Body of pancreas (tissue), 4 donors: ENCODE results near the gene HOXC12. TPM values are rescaled to one million over a fixed set of nuclear protein-coding genes. Genes with fewer than 3 reads are reported as not detected.

Experiments used
- ATAC-seq: fragments of 150-250 bp; one replicate; pipeline ENCODE4 v1.9.1; 2016
- DNase-seq, 4 donors: peaks; one replicate each; pipeline ENCODE4 v3.0.0-alpha.2; 2019
- H3K27ac ChIP-seq, 4 donors: fragments of 200-600 bp; sonication (generic); 1 replicate in 3 of 4; 2 replicates in 1 of 4; pipeline versions ENCODE4 v1.5.1 to v1.6.1; 2016 to 2019; ENCODE audit warnings: mild to moderate bottlenecking in 1 of 4, mixed read lengths in 1 of 4, moderate library complexity in 1 of 4
- H3K27me3 ChIP-seq, 2 donors: fragments of 200-600 bp; sonication (generic); one replicate each; pipeline ENCODE4 v1.6.0; 2016; ENCODE audit warnings: mild to moderate bottlenecking in 1 of 2
- H3K36me3 ChIP-seq, 2 donors: fragments of 200-600 bp; sonication (generic); replicated peaks in 1 of 2; 2 replicates each; pipeline ENCODE4 v1.5.1; 2016; ENCODE audit warnings: low read depth in 2 of 2; ENCODE audit not compliant: insufficient read depth in 1 of 2
- H3K4me1 ChIP-seq: fragments of 200-600 bp; sonication (generic); one replicate; pipeline ENCODE4 v1.6.0; 2016
- H3K4me3 ChIP-seq, 2 donors: fragments of 200-600 bp; sonication (generic); 1 replicate in 1 of 2; 2 replicates in 1 of 2; pipeline ENCODE4 v1.5.1; 2016 to 2019
- H3K9me3 ChIP-seq, 3 donors: fragments of 200-600 bp; sonication (generic); 1 replicate in 2 of 3; 2 replicates in 1 of 3; pipeline ENCODE4 v1.5.1; 2016
- POLR2A ChIP-seq, 3 donors: fragments of 450-650 bp; IDR thresholded peaks; one replicate each; pipeline ENCODE4 v1.6.1; 2016; ENCODE audit warnings: antibody characterized with exemption in 3 of 3, mild to moderate bottlenecking in 2 of 3
- WGBS, 2 donors: methylation state at CpG; one replicate each; pipeline ENCODE4 v1.1.5; 2017; 5-methylcytosine and 5-hydroxymethylcytosine counted together
- intact Hi-C: fragments of 100-400 bp; cut with DNase I; formaldehyde crosslinking; loops from one replicate; pipeline ENCODE4 v1.15.1; 2023
- total RNA-seq, 2 donors: library from RNA; depleted of rRNA; stranded (reverse); fragments of >200 nt; gene quantifications; one replicate each; pipeline ENCODE4 v1.1.0, GENCODE V29; 2016
- TF ChIP-seq, protein P1 (sequence below), 7 experiments: fragments of 450-650 bp in 4 of 7; fragments of 200-600 bp in 3 of 7; sonication (generic) in 3 of 7; IDR thresholded peaks; one replicate each; pipeline ENCODE4 v1.5.1; 2016 to 2019; ENCODE audit warnings: antibody characterized with exemption in 7 of 7

Gene HOXC12
- total RNA-seq, 2 donors from 2014 or later = not detected

DNA sequence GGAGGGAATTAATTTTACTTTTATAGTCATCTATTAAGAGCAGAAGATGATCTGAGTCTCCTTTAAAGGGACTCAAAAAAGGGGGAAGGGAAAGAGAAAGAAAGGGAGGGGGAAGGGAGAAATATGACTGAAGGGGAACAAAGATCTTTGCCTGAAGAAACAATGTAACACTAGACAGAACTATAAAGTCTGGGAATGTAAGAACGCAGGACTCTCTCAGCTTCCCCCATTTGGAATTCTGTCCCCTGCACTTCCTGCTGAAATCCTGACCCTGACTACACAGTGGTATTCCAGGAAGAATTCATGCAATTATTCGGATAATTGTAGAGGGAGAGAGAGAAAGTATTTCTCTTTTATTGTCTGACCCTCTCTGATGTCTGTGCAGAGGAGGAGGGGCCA is 9.6 kb downstream of the HOXC12 start:
- peaks cover 0 to 85% of the 10 kb centered on the region in 2 donors for H3K27me3 ChIP-seq
- DNase-seq (no peak), ATAC-seq (no peak)
- intact Hi-C loops = no loop called here
- no peaks in the 10 kb centered on the region for H3K9me3 ChIP-seq
- H3K4me1 ChIP-seq = peaks cover 21% of the 10 kb centered on the region
- H3K27ac ChIP-seq = no peak overlapping the region
- WGBS, 2 donors = 15 to 26% methylated on average over 2 of the region's 2 CpGs
- TF ChIP-seq, protein P1, sequence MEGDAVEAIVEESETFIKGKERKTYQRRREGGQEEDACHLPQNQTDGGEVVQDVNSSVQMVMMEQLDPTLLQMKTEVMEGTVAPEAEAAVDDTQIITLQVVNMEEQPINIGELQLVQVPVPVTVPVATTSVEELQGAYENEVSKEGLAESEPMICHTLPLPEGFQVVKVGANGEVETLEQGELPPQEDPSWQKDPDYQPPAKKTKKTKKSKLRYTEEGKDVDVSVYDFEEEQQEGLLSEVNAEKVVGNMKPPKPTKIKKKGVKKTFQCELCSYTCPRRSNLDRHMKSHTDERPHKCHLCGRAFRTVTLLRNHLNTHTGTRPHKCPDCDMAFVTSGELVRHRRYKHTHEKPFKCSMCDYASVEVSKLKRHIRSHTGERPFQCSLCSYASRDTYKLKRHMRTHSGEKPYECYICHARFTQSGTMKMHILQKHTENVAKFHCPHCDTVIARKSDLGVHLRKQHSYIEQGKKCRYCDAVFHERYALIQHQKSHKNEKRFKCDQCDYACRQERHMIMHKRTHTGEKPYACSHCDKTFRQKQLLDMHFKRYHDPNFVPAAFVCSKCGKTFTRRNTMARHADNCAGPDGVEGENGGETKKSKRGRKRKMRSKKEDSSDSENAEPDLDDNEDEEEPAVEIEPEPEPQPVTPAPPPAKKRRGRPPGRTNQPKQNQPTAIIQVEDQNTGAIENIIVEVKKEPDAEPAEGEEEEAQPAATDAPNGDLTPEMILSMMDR (IDR thresholded peaks at IDR 0.05) = no peak
- no peak for TF ChIP-seq POLR2A (IDR thresholded peaks at IDR 0.05)
- no peak overlapping the region for H3K4me3 ChIP-seq
- no peaks in the 10 kb centered on the region for H3K36me3 ChIP-seq

DNA sequence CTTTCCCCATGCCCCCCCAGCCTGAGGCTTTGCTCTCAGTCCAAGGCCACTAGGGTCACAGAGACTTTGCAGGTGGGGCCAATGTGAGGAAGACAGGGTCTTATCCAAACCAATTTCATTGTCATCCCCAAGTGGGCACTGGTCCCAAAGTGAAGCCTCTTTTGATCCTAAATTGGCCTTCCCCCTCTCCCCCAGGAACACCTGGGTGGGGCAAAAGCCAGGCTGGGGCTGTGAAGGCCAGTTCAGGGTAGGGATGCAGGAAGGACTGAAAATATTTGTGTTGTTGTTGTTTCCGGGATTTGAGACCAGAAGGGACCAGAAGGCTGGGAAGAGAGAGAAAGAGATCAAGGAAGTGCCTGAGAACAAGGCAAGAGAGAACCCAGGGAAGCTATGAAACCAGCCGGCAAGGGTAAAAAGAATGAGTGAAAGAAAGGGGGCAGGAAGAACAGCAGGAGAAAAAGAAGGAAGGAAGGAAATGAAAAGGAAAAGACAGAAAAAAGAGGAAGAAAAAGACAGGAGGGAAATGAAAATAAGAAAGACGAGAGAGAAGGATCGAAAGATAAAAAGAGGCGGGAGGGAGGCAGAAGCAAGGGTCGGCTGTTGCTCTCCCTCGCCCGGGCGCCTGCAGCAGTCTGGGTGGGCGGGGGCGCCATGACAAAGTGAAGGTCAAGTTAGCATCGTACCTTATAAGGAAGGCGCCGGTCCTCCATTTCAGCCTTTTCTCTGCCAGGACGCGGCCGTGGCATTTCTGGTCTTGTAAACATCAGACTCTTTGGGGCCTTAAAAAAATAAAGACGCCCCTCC is 10.8 kb downstream of the HOXC12 start:
- H3K27ac ChIP-seq = no peak overlapping the region
- ATAC-seq (no peak), DNase-seq (no peak)
- H3K36me3 ChIP-seq = no peaks in the 10 kb centered on the region
- H3K27me3 ChIP-seq = peaks cover 0 to 86% of the 10 kb centered on the region in 2 donors
- intact Hi-C loops = no loop called here
- WGBS, 2 donors = 2 to 7% methylated on average over 18 of the region's 18 CpGs
- H3K9me3 ChIP-seq = no peaks in the 10 kb centered on the region
- TF ChIP-seq, protein P1 (IDR thresholded peaks at IDR 0.05) = no peak
- no peak for TF ChIP-seq POLR2A (IDR thresholded peaks at IDR 0.05)
- peaks cover 20% of the 10 kb centered on the region for H3K4me1 ChIP-seq
- no peak overlapping the region for H3K4me3 ChIP-seq

GRCh38 chr12:53966085-53966384 is 11.3 kb downstream of the HOXC12 start:
- WGBS, 2 donors = 4 to 13% methylated on average over 15 of the region's 15 CpGs
- intact Hi-C loops = no loop called here
- ATAC-seq (no peak), DNase-seq (no peak)
- H3K27ac ChIP-seq = no peak overlapping the region
- H3K27me3 ChIP-seq = peaks cover 0 to 86% of the 10 kb centered on the region in 2 donors
- H3K4me3 ChIP-seq = no peak overlapping the region
- peaks cover 14% of the 10 kb centered on the region for H3K4me1 ChIP-seq
- H3K9me3 ChIP-seq = no peaks in the 10 kb centered on the region
- no peaks in the 10 kb centered on the region for H3K36me3 ChIP-seq
- TF ChIP-seq POLR2A (IDR thresholded peaks at IDR 0.05) = no peak
- TF ChIP-seq, protein P1 (IDR thresholded peaks at IDR 0.05) = no peak

DNA sequence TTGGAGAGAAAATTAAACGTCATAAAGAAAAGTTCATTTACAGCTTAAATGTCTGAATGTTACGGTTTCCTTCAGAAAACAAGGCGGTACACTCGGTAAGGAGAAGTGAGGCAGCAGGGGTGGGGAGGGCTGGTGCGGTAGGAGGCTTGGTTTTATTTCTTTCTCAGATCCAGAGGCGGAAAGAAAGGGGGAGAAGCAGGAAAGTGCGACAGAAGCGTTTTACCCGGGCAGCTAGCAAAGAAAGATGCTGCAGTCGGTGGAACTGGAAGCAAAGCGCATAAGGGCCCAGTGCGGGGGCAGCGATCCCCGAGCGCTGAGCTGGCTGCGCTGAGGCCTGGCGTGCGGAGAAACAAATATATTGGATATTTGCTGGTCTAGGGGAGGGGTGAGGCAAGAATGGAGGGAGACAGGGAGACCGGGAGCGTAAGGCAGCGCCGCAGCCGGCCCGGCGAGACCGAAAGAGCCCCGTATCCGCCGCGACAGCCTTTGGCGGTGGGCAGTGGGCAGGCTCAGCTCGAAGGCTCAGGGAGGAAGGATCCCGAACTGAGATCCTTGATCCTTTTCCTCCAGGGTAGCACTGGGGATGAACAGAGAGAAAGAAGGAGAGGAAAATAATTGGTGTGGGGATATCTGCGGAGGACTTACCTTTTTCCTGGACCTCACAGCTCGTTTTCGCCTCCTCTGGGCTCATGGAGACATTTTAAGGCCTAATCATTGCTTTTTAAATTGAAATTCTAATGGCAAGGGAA is 11.9 kb downstream of the HOXC12 start:
- no peak for DNase-seq
- no peak for ATAC-seq

More for the DNA sequence above, 11.9 kb downstream of the HOXC12 start:
- Histone ChIP-seq H3K4me1 (peaks cover 9% of the 10 kb centered on the region), H3K27ac (no peak overlapping the region), H3K9me3 (no peaks in the 10 kb centered on the region), H3K4me3 (no peak overlapping the region), H3K36me3 (no peaks in the 10 kb centered on the region), H3K27me3 (peaks cover 0 to 88% of the 10 kb centered on the region in 2 donors)
- TF ChIP-seq POLR2A (IDR thresholded peaks at IDR 0.05) = no peak
- TF ChIP-seq, protein P1 (IDR thresholded peaks at IDR 0.05) = no peak
- intact Hi-C loops = no loop called here
- 7 to 18% methylated on average over 36 of the region's 36 CpGs for WGBS, 2 donors
